H9 (cell line): ENCODE data around the gene ENOX1. TPM values are rescaled to one million over a fixed set of nuclear protein-coding genes. Genes with fewer than 3 reads are reported as not detected.

Source experiments
- DNase-seq: peaks from one replicate; pipeline ENCODE4 v3.0.0-alpha.2; 2017
- H2AFZ ChIP-seq: one replicate; pipeline ENCODE4 v1.6.1; 2013; ENCODE audit warnings: mild to moderate bottlenecking, low read length, control low read depth, moderate library complexity
- H2AK5ac ChIP-seq: 2 replicates; pipeline ENCODE4 v1.6.1; 2013; ENCODE audit warnings: low read length, control low read depth, mixed read lengths; ENCODE audit not compliant: insufficient read length
- H2BK120ac ChIP-seq: one replicate; pipeline ENCODE4 v1.6.1; 2013; ENCODE audit warnings: low read depth, mild to moderate bottlenecking, low read length, control low read depth, inconsistent platforms; ENCODE audit not compliant: poor library complexity, severe bottlenecking
- H2BK12ac ChIP-seq: 2 replicates; pipeline ENCODE4 v1.6.1; 2013; ENCODE audit warnings: low read length, control low read depth, mixed read lengths, low read depth; ENCODE audit not compliant: insufficient read length
- H2BK15ac ChIP-seq: 2 replicates; pipeline ENCODE4 v1.6.1; 2013; ENCODE audit warnings: low read depth, low read length, control low read depth
- H2BK20ac ChIP-seq: one replicate; pipeline ENCODE4 v1.6.1; 2013; ENCODE audit warnings: low read depth, mild to moderate bottlenecking, low read length, control low read depth, inconsistent platforms; ENCODE audit not compliant: poor library complexity, severe bottlenecking
- H2BK5ac ChIP-seq: 2 replicates; pipeline ENCODE4 v1.6.1; 2013; ENCODE audit warnings: low read length, control low read depth, mixed read lengths; ENCODE audit not compliant: insufficient read length
- H3K14ac ChIP-seq: 2 replicates; pipeline ENCODE4 v1.6.1; 2013; ENCODE audit warnings: low read length, control low read depth; ENCODE audit not compliant: insufficient read depth
- H3K18ac ChIP-seq: 2 replicates; pipeline ENCODE4 v1.6.1; 2013; ENCODE audit warnings: low read depth, mild to moderate bottlenecking, mixed read lengths, low read length, control low read depth; ENCODE audit not compliant: insufficient read length
- H3K23ac ChIP-seq: 2 replicates; pipeline ENCODE4 v1.6.1; 2013; ENCODE audit warnings: low read length, control low read depth, mixed read lengths, low read depth; ENCODE audit not compliant: insufficient read length
- H3K23me2 ChIP-seq: 2 replicates; pipeline ENCODE4 v1.6.1; 2013; ENCODE audit warnings: low read depth, mild to moderate bottlenecking, mixed read lengths, low read length, control low read depth; ENCODE audit not compliant: insufficient read length, poor library complexity, severe bottlenecking
- H3K27ac ChIP-seq: 2 replicates; pipeline ENCODE4 v1.5.1; 2013; ENCODE audit warnings: low read length, control low read depth, mixed read lengths, low read depth; ENCODE audit not compliant: insufficient read length
- H3K27me3 ChIP-seq: 2 replicates; pipeline ENCODE4 v1.6.1; 2013; ENCODE audit warnings: low read length, control low read depth, inconsistent platforms; ENCODE audit not compliant: insufficient read depth
- H3K4ac ChIP-seq: 2 replicates; pipeline ENCODE4 v1.6.1; 2013; ENCODE audit warnings: low read depth, mild to moderate bottlenecking, control low read depth, inconsistent platforms, low read length, moderate library complexity
- H3K4me1 ChIP-seq: 2 replicates; pipeline ENCODE4 v1.6.1; 2013; ENCODE audit warnings: low read length, control low read depth, inconsistent platforms; ENCODE audit not compliant: insufficient read depth
- H3K4me2 ChIP-seq: 2 replicates; pipeline ENCODE4 v1.6.1; 2013; ENCODE audit warnings: low read length, control low read depth, mixed read lengths; ENCODE audit not compliant: insufficient read length, insufficient read depth
- H3K56ac ChIP-seq: 2 replicates; pipeline ENCODE4 v1.6.1; 2013; ENCODE audit warnings: low read depth, mild to moderate bottlenecking, mixed read lengths, low read length, control low read depth; ENCODE audit not compliant: insufficient read length
- H3K79me1 ChIP-seq: 2 replicates; pipeline ENCODE4 v1.6.1; 2013; ENCODE audit warnings: low read depth, mild to moderate bottlenecking, moderate library complexity, low read length, control low read depth, inconsistent platforms; ENCODE audit not compliant: insufficient read depth, poor library complexity, severe bottlenecking
- H3K79me2 ChIP-seq: 2 replicates; pipeline ENCODE4 v1.6.1; 2013; ENCODE audit warnings: low read length, control low read depth, inconsistent platforms; ENCODE audit not compliant: insufficient read depth
- H3K9ac ChIP-seq: 2 replicates; pipeline ENCODE4 v1.6.1; 2013; ENCODE audit warnings: low read length, control low read depth, mixed read lengths; ENCODE audit not compliant: insufficient read length; ENCODE audit errors: extremely low read depth
- H3K9me3 ChIP-seq: one replicate; pipeline ENCODE4 v1.6.1; 2013; ENCODE audit warnings: low read depth, low read length, inconsistent platforms; ENCODE audit not compliant: control insufficient read depth
- H3T11ph ChIP-seq: one replicate; pipeline ENCODE4 v1.6.1; 2013; ENCODE audit warnings: mild to moderate bottlenecking, low read length, control low read depth, inconsistent platforms
- H4K20me1 ChIP-seq: one replicate; pipeline ENCODE4 v1.6.1; 2013; ENCODE audit not compliant: control insufficient read depth, insufficient read length, insufficient read depth
- H4K5ac ChIP-seq: 2 replicates; pipeline ENCODE4 v1.6.1; 2013; ENCODE audit warnings: low read depth, mild to moderate bottlenecking, mixed read lengths, low read length, control low read depth; ENCODE audit not compliant: insufficient read length
- H4K8ac ChIP-seq: replicated peaks from 2 replicates; pipeline ENCODE4 v1.6.1; 2013; ENCODE audit warnings: low read length, control low read depth, mixed read lengths, low read depth; ENCODE audit not compliant: insufficient read length
- H4K91ac ChIP-seq: 2 replicates; pipeline ENCODE4 v1.6.1; 2013; ENCODE audit warnings: low read depth, mild to moderate bottlenecking, moderate library complexity, mixed read lengths, low read length, control low read depth; ENCODE audit not compliant: insufficient read length
- H3K27ac Mint-ChIP-seq, 3 experiments: 2 replicates in 2 of 3; 3 replicates in 1 of 3; pipeline ENCODE4 v1.8.0; 2020 to 2021; ENCODE audit warnings: mixed read lengths in 3 of 3, mild to moderate bottlenecking in 1 of 3, moderate library complexity in 1 of 3
- H3K27me3 Mint-ChIP-seq: 2 replicates; pipeline ENCODE4 v1.8.0; 2021; ENCODE audit warnings: low read depth, mild to moderate bottlenecking, moderate library complexity, mixed read lengths
- H3K36me3 Mint-ChIP-seq, 3 experiments: 2 replicates in 2 of 3; 3 replicates in 1 of 3; pipeline ENCODE4 v1.8.0; 2020 to 2021; ENCODE audit warnings: low read depth in 3 of 3, mixed read lengths in 3 of 3; ENCODE audit not compliant: insufficient read depth in 1 of 3
- H3K4me1 Mint-ChIP-seq, 2 experiments: 2 replicates each; pipeline ENCODE4 v1.8.0; 2020; ENCODE audit warnings: mixed read lengths in 2 of 2
- H3K4me3 Mint-ChIP-seq, 2 experiments: 2 replicates in 1 of 2; 3 replicates in 1 of 2; pipeline ENCODE4 v1.8.0; 2020 to 2021; ENCODE audit warnings: mild to moderate bottlenecking in 2 of 2, mixed read lengths in 2 of 2, moderate library complexity in 1 of 2
- H3K9me3 Mint-ChIP-seq, 2 experiments: 2 replicates in 1 of 2; 3 replicates in 1 of 2; pipeline ENCODE4 v1.8.0; 2020; ENCODE audit warnings: mild to moderate bottlenecking in 2 of 2, mixed read lengths in 2 of 2, moderate library complexity in 1 of 2
- CTCF ChIP-seq: fragments of 200-600 bp; sonication (generic); conservative IDR thresholded peaks from 3 replicates; pipeline ENCODE4 v1.8.0; 2021; ENCODE audit warnings: antibody characterized with exemption, mild to moderate bottlenecking
- WGBS: extraction: QIAGEN DNeasy Blood & Tissue Kit; methylation state at CpG from one replicate; pipeline ENCODE4 v1.1.7; 2013; ENCODE audit warnings: missing lambda C conversion rate, low lambda C conversion rate, mixed read lengths; ENCODE audit not compliant: insufficient read length; ENCODE audit errors: extremely low coverage; 5-methylcytosine and 5-hydroxymethylcytosine counted together
- total RNA-seq: library from RNA; stranded (reverse); gene quantifications from 2 replicates; pipeline ENCODE4 v1.2.1, GENCODE V29; 2021

The ENOX1 gene
- total RNA-seq, 1 experiment from 2014 or later: 0.24 TPM

- H3K27ac ChIP-seq: no peak overlapping the region
- WGBS: no CpG with 5 or more reads among the region's 5 CpGs
Observed at GRCh38 chr13:43363156-43363953, 423.4 kb downstream of the ENOX1 start.

More at GRCh38 chr13:43363156-43363953, 423.4 kb downstream of the ENOX1 start:
- no peak overlapping the region for H3K14ac ChIP-seq
- Mint-ChIP-seq H3K4me3 (no peak overlapping the region), H3K9me3 (no peaks in the 10 kb centered on the region), H3K4me1 (peaks cover 50 to 53% of the 10 kb centered on the region in 2 experiments), H3K27ac (no peak overlapping the region), H3K36me3 (no peaks in the 10 kb centered on the region), H3K27me3 (no peaks in the 10 kb centered on the region)
- no peaks in the 10 kb centered on the region for H4K20me1 ChIP-seq
- peaks cover 19% of the 10 kb centered on the region for H3K4me1 ChIP-seq
- no peaks in the 10 kb centered on the region for H3K79me1 ChIP-seq
- H2BK120ac ChIP-seq: no peak overlapping the region
- H3K79me2 ChIP-seq: no peaks in the 10 kb centered on the region
- no peak overlapping the region for H3K9ac ChIP-seq
- no peak overlapping the region for H3K18ac ChIP-seq
- no peak overlapping the region for H2BK5ac ChIP-seq
- H2BK20ac ChIP-seq: no peak overlapping the region
- H2AFZ ChIP-seq: no peak overlapping the region
- H2BK12ac ChIP-seq: no peak overlapping the region
- no peak overlapping the region for H3K4me2 ChIP-seq
- H3K9me3 ChIP-seq: no peaks in the 10 kb centered on the region
- no peaks in the 10 kb centered on the region for H3K27me3 ChIP-seq
- no peak for TF ChIP-seq CTCF
- no peak overlapping the region for H2AK5ac ChIP-seq
- no peak overlapping the region for H3T11ph ChIP-seq
- H4K5ac ChIP-seq: no peak overlapping the region
- H3K23me2 ChIP-seq: no peaks in the 10 kb centered on the region
- no peak overlapping the region for H4K8ac ChIP-seq
- no peak overlapping the region for H3K4ac ChIP-seq
- no peak overlapping the region for H4K91ac ChIP-seq
- no peak for DNase-seq
- no peak overlapping the region for H3K56ac ChIP-seq
- H2BK15ac ChIP-seq: no peak overlapping the region
- H3K23ac ChIP-seq: no peak overlapping the region
